GM23338 (cell line): ENCODE measurements around the gene IMPA2. TPM values are rescaled to one million over a fixed set of nuclear protein-coding genes. Genes with fewer than 3 reads are reported as not detected.

ENCODE experiments used
- ATAC-seq: fragments of 200-7000 bp; cut with Tn5 transposase; 3 replicates; pipeline ENCODE4 v1.9.1; 2020
- DNase-seq: peaks from one replicate; pipeline ENCODE4 v3.0.0-alpha.2; 2015; ENCODE audit warnings: low spot score
- H2AFZ ChIP-seq: fragments of 200-600 bp; sonication (generic); 2 replicates; pipeline ENCODE4 v1.8.0; 2016; ENCODE audit warnings: antibody characterized with exemption, mild to moderate bottlenecking, moderate library complexity
- H3F3A ChIP-seq: fragments of 200-600 bp; sonication (generic); replicated peaks from 2 replicates; pipeline ENCODE4 v1.8.0; 2017; ENCODE audit warnings: antibody characterized with exemption, mixed run types, low read depth
- H3K27ac ChIP-seq: fragments of 200-600 bp; sonication (generic); 2 replicates; pipeline ENCODE4 v1.6.1; 2016; ENCODE audit warnings: low read depth
- H3K27me3 ChIP-seq: fragments of 200-600 bp; sonication (generic); 2 replicates; pipeline ENCODE4 v1.8.0; 2016; ENCODE audit warnings: mild to moderate bottlenecking, mixed run types, moderate library complexity; ENCODE audit not compliant: insufficient read depth
- H3K36me3 ChIP-seq: fragments of 200-600 bp; sonication (generic); 2 replicates; pipeline ENCODE4 v1.8.0; 2016; ENCODE audit warnings: mild to moderate bottlenecking; ENCODE audit not compliant: insufficient read depth
- H3K4me1 ChIP-seq: fragments of 200-600 bp; sonication (generic); 2 replicates; pipeline ENCODE4 v1.8.0; 2016; ENCODE audit warnings: mild to moderate bottlenecking, moderate library complexity; ENCODE audit not compliant: insufficient read depth
- H3K4me2 ChIP-seq: fragments of 200-600 bp; sonication (generic); 2 replicates; pipeline ENCODE4 v1.7.1; 2017; ENCODE audit warnings: mixed run types
- H3K4me3 ChIP-seq: fragments of 200-600 bp; sonication (generic); 2 replicates; pipeline ENCODE4 v1.6.1; 2016; ENCODE audit warnings: mixed run types
- H3K79me2 ChIP-seq: fragments of 200-600 bp; sonication (generic); replicated peaks from 2 replicates; pipeline ENCODE4 v1.8.0; 2017; ENCODE audit warnings: mild to moderate bottlenecking; ENCODE audit not compliant: insufficient read depth
- H3K9me2 ChIP-seq: fragments of 200-600 bp; sonication (generic); 2 replicates; pipeline ENCODE4 v1.8.0; 2017; ENCODE audit not compliant: insufficient read depth
- H4K20me1 ChIP-seq: fragments of 200-600 bp; sonication (generic); replicated peaks from 2 replicates; pipeline ENCODE4 v1.8.0; 2017; ENCODE audit warnings: mild to moderate bottlenecking; ENCODE audit not compliant: insufficient read depth
- H3K27ac Mint-ChIP-seq: 2 replicates; pipeline ENCODE4 v1.8.0; 2020; ENCODE audit warnings: inconsistent platforms, mild to moderate bottlenecking, moderate library complexity, mixed read lengths
- H3K27me3 Mint-ChIP-seq: 3 replicates; pipeline ENCODE4 v1.8.0; 2022; ENCODE audit warnings: low read depth, mild to moderate bottlenecking, moderate library complexity, mixed read lengths, inconsistent platforms; ENCODE audit not compliant: insufficient read depth, poor library complexity
- H3K36me3 Mint-ChIP-seq: 3 replicates; pipeline ENCODE4 v1.8.0; 2021; ENCODE audit warnings: low read depth, mild to moderate bottlenecking, inconsistent platforms, moderate library complexity, mixed read lengths
- H3K4me1 Mint-ChIP-seq: 3 replicates; pipeline ENCODE4 v1.8.0; 2020; ENCODE audit warnings: mild to moderate bottlenecking, inconsistent platforms, mixed read lengths
- H3K4me3 Mint-ChIP-seq: 3 replicates; pipeline ENCODE4 v1.8.0; 2021; ENCODE audit warnings: moderate library complexity, mild to moderate bottlenecking, inconsistent platforms, mixed read lengths
- H3K9me3 Mint-ChIP-seq: 3 replicates; pipeline ENCODE4 v1.8.0; 2020; ENCODE audit warnings: moderate library complexity, mild to moderate bottlenecking, inconsistent platforms, mixed read lengths
- CREB1 ChIP-seq: fragments of 250-450 bp; sonication (Bioruptor Pico); IDR thresholded peaks from 2 replicates; pipeline ENCODE4 v1.5.0; 2020; ENCODE audit warnings: low read depth, mild to moderate bottlenecking, moderate library complexity
- EZH2phosphoT487 ChIP-seq: fragments of 200-600 bp; sonication (generic); IDR thresholded peaks from one replicate; pipeline ENCODE4 v1.8.1; 2018; ENCODE audit warnings: antibody characterized with exemption; ENCODE audit not compliant: unreplicated experiment
- POLR2AphosphoS5 ChIP-seq: IDR thresholded peaks from 2 replicates; pipeline ENCODE4 v1.6.1; 2016; ENCODE audit warnings: antibody characterized with exemption, low read depth
- STAT1 ChIP-seq: IDR thresholded peaks from one replicate; pipeline ENCODE4 v1.6.1; 2016; ENCODE audit warnings: antibody characterized with exemption; ENCODE audit not compliant: unreplicated experiment
- ZNF114 ChIP-seq: fragments of 250-450 bp; sonication (Bioruptor Pico); IDR thresholded peaks from 2 replicates; pipeline ENCODE4 v1.5.0; 2020; ENCODE audit warnings: mild to moderate bottlenecking, moderate library complexity
- ZNF331 ChIP-seq: fragments of 250-450 bp; sonication (Bioruptor Pico); IDR thresholded peaks from 2 replicates; pipeline ENCODE4 v1.5.0; 2020; ENCODE audit warnings: low read depth, mild to moderate bottlenecking, moderate library complexity
- polyA plus RNA-seq: library from polyadenylated mRNA; unstranded; fragments of >200 nt; fragmentation: Nextera tagmentation; extraction: Ambion mirVana; gene quantifications from 2 replicates; pipeline ENCODE4 v1.2.1, GENCODE V29; 2016
- total RNA-seq: library from RNA; depleted of rRNA; stranded (reverse); fragments of >200 nt; shearing (Covaris generic); gene quantifications from 2 replicates; pipeline ENCODE4 v1.2.3, GENCODE V29; 2014
- TF ChIP-seq, protein P1 (sequence below): fragments of 250-450 bp; sonication (Bioruptor Pico); IDR thresholded peaks from 2 replicates; pipeline ENCODE4 v1.5.0; 2020; ENCODE audit warnings: mild to moderate bottlenecking, moderate library complexity
- TF ChIP-seq, protein P2 (sequence below): IDR thresholded peaks from 2 replicates; pipeline ENCODE4 v1.6.1; 2016; ENCODE audit warnings: antibody characterized with exemption
- TF ChIP-seq, protein P3 (sequence below): IDR thresholded peaks from one replicate; pipeline ENCODE4 v1.6.1; 2018; ENCODE audit warnings: antibody characterized with exemption; ENCODE audit not compliant: unreplicated experiment

Gene IMPA2
- total and polyA plus RNA-seq, 2 experiments from 2014 or later, result 50.4 to 122 TPM

DNA sequence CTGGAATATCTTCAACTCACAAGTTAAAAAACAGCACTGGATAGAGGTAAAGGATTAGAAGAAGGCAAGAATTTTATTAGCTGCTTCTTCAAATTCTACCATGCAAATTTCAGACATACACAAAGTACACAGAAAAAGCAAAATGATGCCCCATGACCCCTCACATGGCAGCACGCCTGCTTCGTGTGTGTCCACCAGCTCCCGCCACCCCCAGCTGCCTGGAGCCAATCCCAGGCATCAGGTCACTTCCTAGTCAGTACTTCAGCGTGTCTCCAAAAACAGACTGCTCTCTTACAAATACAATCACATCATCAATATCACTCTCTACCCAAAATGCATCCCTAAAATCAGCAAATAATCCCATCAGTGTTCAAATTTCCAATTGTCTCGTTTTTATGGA is 35.8 kb downstream of the IMPA2 start:
- no peaks in the 10 kb centered on the region for H3K9me3 Mint-ChIP-seq
- H3K79me2 ChIP-seq, result no peaks in the 10 kb centered on the region
- no peaks in the 10 kb centered on the region for H3F3A ChIP-seq
- DNase-seq (no peak), ATAC-seq (no peak)
- H3K27me3 ChIP-seq, result no peaks in the 10 kb centered on the region
- peaks cover 62% of the 10 kb centered on the region for H3K36me3 Mint-ChIP-seq
- no peak overlapping the region for H3K27ac Mint-ChIP-seq
- no peaks in the 10 kb centered on the region for H4K20me1 ChIP-seq
- no peak overlapping the region for H3K4me3 ChIP-seq
- H3K4me1 Mint-ChIP-seq, result no peaks in the 10 kb centered on the region
- H3K4me2 ChIP-seq, result no peak overlapping the region
- peaks cover 4% of the 10 kb centered on the region for H3K27me3 Mint-ChIP-seq
- TF ChIP-seq ZNF331 (CRISPR knock-in tag) (no peak), POLR2AphosphoS5 (no peak), ZNF114 (no peak), STAT1 (no peak), CREB1 (no peak), EZH2phosphoT487 (no peak)
- TF ChIP-seq, protein P1, sequence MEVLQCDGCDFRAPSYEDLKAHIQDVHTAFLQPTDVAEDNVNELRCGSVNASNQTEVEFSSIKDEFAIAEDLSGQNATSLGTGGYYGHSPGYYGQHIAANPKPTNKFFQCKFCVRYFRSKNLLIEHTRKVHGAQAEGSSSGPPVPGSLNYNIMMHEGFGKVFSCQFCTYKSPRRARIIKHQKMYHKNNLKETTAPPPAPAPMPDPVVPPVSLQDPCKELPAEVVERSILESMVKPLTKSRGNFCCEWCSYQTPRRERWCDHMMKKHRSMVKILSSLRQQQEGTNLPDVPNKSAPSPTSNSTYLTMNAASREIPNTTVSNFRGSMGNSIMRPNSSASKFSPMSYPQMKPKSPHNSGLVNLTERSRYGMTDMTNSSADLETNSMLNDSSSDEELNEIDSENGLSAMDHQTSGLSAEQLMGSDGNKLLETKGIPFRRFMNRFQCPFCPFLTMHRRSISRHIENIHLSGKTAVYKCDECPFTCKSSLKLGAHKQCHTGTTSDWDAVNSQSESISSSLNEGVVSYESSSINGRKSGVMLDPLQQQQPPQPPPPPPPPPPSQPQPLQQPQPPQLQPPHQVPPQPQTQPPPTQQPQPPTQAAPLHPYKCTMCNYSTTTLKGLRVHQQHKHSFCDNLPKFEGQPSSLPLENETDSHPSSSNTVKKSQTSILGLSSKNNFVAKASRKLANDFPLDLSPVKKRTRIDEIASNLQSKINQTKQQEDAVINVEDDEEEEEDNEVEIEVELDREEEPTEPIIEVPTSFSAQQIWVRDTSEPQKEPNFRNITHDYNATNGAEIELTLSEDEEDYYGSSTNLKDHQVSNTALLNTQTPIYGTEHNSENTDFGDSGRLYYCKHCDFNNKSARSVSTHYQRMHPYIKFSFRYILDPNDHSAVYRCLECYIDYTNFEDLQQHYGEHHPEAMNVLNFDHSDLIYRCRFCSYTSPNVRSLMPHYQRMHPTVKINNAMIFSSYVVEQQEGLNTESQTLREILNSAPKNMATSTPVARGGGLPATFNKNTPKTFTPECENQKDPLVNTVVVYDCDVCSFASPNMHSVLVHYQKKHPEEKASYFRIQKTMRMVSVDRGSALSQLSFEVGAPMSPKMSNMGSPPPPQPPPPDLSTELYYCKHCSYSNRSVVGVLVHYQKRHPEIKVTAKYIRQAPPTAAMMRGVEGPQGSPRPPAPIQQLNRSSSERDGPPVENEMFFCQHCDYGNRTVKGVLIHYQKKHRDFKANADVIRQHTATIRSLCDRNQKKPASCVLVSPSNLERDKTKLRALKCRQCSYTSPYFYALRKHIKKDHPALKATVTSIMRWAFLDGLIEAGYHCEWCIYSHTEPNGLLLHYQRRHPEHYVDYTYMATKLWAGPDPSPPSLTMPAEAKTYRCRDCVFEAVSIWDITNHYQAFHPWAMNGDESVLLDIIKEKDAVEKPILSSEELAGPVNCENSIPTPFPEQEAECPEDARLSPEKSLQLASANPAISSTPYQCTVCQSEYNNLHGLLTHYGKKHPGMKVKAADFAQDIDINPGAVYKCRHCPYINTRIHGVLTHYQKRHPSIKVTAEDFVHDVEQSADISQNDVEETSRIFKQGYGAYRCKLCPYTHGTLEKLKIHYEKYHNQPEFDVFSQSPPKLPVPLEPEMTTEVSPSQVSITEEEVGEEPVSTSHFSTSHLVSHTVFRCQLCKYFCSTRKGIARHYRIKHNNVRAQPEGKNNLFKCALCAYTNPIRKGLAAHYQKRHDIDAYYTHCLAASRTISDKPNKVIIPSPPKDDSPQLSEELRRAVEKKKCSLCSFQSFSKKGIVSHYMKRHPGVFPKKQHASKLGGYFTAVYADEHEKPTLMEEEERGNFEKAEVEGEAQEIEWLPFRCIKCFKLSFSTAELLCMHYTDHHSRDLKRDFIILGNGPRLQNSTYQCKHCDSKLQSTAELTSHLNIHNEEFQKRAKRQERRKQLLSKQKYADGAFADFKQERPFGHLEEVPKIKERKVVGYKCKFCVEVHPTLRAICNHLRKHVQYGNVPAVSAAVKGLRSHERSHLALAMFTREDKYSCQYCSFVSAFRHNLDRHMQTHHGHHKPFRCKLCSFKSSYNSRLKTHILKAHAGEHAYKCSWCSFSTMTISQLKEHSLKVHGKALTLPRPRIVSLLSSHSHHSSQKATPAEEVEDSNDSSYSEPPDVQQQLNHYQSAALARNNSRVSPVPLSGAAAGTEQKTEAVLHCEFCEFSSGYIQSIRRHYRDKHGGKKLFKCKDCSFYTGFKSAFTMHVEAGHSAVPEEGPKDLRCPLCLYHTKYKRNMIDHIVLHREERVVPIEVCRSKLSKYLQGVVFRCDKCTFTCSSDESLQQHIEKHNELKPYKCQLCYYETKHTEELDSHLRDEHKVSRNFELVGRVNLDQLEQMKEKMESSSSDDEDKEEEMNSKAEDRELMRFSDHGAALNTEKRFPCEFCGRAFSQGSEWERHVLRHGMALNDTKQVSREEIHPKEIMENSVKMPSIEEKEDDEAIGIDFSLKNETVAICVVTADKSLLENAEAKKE (CRISPR knock-in tag), result no peak
- TF ChIP-seq, protein P2, sequence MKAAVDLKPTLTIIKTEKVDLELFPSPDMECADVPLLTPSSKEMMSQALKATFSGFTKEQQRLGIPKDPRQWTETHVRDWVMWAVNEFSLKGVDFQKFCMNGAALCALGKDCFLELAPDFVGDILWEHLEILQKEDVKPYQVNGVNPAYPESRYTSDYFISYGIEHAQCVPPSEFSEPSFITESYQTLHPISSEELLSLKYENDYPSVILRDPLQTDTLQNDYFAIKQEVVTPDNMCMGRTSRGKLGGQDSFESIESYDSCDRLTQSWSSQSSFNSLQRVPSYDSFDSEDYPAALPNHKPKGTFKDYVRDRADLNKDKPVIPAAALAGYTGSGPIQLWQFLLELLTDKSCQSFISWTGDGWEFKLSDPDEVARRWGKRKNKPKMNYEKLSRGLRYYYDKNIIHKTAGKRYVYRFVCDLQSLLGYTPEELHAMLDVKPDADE, result no peak
- TF ChIP-seq, protein P3, sequence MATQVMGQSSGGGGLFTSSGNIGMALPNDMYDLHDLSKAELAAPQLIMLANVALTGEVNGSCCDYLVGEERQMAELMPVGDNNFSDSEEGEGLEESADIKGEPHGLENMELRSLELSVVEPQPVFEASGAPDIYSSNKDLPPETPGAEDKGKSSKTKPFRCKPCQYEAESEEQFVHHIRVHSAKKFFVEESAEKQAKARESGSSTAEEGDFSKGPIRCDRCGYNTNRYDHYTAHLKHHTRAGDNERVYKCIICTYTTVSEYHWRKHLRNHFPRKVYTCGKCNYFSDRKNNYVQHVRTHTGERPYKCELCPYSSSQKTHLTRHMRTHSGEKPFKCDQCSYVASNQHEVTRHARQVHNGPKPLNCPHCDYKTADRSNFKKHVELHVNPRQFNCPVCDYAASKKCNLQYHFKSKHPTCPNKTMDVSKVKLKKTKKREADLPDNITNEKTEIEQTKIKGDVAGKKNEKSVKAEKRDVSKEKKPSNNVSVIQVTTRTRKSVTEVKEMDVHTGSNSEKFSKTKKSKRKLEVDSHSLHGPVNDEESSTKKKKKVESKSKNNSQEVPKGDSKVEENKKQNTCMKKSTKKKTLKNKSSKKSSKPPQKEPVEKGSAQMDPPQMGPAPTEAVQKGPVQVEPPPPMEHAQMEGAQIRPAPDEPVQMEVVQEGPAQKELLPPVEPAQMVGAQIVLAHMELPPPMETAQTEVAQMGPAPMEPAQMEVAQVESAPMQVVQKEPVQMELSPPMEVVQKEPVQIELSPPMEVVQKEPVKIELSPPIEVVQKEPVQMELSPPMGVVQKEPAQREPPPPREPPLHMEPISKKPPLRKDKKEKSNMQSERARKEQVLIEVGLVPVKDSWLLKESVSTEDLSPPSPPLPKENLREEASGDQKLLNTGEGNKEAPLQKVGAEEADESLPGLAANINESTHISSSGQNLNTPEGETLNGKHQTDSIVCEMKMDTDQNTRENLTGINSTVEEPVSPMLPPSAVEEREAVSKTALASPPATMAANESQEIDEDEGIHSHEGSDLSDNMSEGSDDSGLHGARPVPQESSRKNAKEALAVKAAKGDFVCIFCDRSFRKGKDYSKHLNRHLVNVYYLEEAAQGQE, result no peak
- H3K9me2 ChIP-seq, result no peaks in the 10 kb centered on the region
- H3K4me1 ChIP-seq, result no peaks in the 10 kb centered on the region
- H3K27ac ChIP-seq, result no peak overlapping the region
- peaks cover 17% of the 10 kb centered on the region for H3K36me3 ChIP-seq
- no peak overlapping the region for H3K4me3 Mint-ChIP-seq
- no peak overlapping the region for H2AFZ ChIP-seq
